ENCODE data around the gene NAXD. TPM values are rescaled to one million over a fixed set of nuclear protein-coding genes. Genes with fewer than 3 reads are reported as not detected.

NAXD gene
- total and polyA plus RNA-seq, 2 experiments from 2014 or later, result 16.9 to 18.5 TPM

DNA sequence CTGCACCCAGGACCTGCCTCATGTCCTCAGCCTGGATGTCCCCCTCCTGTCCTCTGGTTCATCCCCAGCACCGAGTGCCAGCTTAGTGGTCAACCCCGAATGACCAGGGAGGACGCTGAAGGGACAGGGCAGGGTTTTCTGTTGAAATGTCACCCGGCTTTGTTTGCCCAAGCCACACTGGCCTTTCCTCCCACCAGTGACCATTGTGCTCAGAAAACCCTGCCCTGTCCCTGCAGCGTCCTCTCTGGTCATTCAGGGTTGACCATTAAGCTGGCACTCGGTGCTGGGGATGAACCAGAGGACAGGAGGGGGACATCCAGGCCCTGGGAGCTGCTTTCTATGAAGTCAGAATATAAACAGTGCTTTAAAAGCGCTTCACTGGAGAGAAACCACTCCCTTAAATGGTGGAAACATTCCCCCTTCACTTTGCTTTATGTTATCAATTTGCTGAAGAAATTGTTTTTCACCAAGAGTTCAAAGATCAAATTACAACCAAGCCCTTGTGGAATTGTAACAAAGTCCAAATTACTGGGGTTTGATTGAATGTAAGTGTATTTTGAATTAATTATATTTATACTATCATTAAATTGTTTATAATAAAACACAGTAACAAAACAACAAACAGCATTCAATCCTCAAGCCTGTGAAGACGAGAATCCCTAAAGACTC, 69.2 kb downstream of the NAXD start (continued):
- TF ChIP-seq, protein P1, sequence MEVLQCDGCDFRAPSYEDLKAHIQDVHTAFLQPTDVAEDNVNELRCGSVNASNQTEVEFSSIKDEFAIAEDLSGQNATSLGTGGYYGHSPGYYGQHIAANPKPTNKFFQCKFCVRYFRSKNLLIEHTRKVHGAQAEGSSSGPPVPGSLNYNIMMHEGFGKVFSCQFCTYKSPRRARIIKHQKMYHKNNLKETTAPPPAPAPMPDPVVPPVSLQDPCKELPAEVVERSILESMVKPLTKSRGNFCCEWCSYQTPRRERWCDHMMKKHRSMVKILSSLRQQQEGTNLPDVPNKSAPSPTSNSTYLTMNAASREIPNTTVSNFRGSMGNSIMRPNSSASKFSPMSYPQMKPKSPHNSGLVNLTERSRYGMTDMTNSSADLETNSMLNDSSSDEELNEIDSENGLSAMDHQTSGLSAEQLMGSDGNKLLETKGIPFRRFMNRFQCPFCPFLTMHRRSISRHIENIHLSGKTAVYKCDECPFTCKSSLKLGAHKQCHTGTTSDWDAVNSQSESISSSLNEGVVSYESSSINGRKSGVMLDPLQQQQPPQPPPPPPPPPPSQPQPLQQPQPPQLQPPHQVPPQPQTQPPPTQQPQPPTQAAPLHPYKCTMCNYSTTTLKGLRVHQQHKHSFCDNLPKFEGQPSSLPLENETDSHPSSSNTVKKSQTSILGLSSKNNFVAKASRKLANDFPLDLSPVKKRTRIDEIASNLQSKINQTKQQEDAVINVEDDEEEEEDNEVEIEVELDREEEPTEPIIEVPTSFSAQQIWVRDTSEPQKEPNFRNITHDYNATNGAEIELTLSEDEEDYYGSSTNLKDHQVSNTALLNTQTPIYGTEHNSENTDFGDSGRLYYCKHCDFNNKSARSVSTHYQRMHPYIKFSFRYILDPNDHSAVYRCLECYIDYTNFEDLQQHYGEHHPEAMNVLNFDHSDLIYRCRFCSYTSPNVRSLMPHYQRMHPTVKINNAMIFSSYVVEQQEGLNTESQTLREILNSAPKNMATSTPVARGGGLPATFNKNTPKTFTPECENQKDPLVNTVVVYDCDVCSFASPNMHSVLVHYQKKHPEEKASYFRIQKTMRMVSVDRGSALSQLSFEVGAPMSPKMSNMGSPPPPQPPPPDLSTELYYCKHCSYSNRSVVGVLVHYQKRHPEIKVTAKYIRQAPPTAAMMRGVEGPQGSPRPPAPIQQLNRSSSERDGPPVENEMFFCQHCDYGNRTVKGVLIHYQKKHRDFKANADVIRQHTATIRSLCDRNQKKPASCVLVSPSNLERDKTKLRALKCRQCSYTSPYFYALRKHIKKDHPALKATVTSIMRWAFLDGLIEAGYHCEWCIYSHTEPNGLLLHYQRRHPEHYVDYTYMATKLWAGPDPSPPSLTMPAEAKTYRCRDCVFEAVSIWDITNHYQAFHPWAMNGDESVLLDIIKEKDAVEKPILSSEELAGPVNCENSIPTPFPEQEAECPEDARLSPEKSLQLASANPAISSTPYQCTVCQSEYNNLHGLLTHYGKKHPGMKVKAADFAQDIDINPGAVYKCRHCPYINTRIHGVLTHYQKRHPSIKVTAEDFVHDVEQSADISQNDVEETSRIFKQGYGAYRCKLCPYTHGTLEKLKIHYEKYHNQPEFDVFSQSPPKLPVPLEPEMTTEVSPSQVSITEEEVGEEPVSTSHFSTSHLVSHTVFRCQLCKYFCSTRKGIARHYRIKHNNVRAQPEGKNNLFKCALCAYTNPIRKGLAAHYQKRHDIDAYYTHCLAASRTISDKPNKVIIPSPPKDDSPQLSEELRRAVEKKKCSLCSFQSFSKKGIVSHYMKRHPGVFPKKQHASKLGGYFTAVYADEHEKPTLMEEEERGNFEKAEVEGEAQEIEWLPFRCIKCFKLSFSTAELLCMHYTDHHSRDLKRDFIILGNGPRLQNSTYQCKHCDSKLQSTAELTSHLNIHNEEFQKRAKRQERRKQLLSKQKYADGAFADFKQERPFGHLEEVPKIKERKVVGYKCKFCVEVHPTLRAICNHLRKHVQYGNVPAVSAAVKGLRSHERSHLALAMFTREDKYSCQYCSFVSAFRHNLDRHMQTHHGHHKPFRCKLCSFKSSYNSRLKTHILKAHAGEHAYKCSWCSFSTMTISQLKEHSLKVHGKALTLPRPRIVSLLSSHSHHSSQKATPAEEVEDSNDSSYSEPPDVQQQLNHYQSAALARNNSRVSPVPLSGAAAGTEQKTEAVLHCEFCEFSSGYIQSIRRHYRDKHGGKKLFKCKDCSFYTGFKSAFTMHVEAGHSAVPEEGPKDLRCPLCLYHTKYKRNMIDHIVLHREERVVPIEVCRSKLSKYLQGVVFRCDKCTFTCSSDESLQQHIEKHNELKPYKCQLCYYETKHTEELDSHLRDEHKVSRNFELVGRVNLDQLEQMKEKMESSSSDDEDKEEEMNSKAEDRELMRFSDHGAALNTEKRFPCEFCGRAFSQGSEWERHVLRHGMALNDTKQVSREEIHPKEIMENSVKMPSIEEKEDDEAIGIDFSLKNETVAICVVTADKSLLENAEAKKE (CRISPR knock-in tag; IDR thresholded peaks at IDR 0.05), result no peak
- TF ChIP-seq NANOG (IDR thresholded peaks at IDR 0.05; ENCODE audit: borderline replicate concordance), result no peak

DNA sequence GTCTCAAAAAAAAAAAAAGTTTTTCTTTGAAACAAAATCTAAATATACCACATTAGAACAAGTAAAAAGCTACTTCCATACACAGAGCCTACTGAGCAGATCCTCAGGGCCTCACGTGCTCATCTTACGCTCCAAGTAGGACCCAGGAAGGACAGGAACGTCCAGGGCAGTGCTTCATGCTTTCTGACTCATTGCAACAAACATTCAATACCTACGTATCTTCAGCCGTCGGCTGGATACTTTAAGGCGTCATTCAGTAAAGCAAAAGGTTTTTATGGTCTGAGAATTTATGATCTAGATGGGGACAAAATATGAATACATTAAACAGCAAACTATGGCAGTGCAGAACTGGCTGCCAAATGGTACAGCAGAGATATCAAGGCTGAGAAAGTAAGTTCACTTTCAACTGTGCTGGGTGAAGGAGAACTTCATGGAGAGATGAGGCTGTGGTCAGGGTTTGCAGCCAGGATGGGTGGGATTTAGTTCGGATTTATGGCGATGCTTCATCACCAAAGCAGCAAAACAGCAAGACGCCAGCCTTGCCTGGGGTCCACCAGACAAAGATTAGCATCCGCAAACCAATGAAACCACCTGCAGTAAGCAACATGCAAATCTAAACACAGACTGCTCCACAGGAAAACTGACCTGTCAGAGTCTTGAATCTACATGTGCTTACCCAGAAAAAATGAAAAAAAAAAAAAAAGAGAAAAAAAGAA, 70.1 kb downstream of the NAXD start:
- no peaks in the 10 kb centered on the region for H3K27me3 ChIP-seq (ENCODE audit: insufficient read depth)
- no peaks in the 10 kb centered on the region for H3K79me2 ChIP-seq (replicated peaks; ENCODE audit: insufficient read depth)
- Mint-ChIP-seq H3K27ac (no peak overlapping the region), H3K36me3 (ENCODE audit: low read depth) (peaks cover 38% of the 10 kb centered on the region), H3K9me3 (no peaks in the 10 kb centered on the region), H3K4me1 (no peaks in the 10 kb centered on the region), H3K27me3 (ENCODE audit: insufficient read depth, low read depth, poor library complexity) (peaks cover 6% of the 10 kb centered on the region), H3K4me3 (no peak overlapping the region)
- H3K9me2 ChIP-seq (ENCODE audit: insufficient read depth), result no peaks in the 10 kb centered on the region
- H2AFZ ChIP-seq, result no peak overlapping the region
- H3K4me1 ChIP-seq (ENCODE audit: insufficient read depth), result no peaks in the 10 kb centered on the region
- H3F3A ChIP-seq (replicated peaks; ENCODE audit: low read depth), result no peaks in the 10 kb centered on the region
- peaks cover 23% of the 10 kb centered on the region; the same call in 1 of the 2 replicates for H3K36me3 ChIP-seq (ENCODE audit: insufficient read depth)
- H3K27ac ChIP-seq (ENCODE audit: low read depth), result no peak overlapping the region
- no peaks in the 10 kb centered on the region; the same call in none of the 2 replicates for H4K20me1 ChIP-seq (replicated peaks; ENCODE audit: insufficient read depth)
- DNase-seq (ENCODE audit: low spot score) (no peak), ATAC-seq (no peak)
- no peak overlapping the region for H3K4me3 ChIP-seq
- H3K4me2 ChIP-seq, result no peak overlapping the region
- TF ChIP-seq, protein P2, sequence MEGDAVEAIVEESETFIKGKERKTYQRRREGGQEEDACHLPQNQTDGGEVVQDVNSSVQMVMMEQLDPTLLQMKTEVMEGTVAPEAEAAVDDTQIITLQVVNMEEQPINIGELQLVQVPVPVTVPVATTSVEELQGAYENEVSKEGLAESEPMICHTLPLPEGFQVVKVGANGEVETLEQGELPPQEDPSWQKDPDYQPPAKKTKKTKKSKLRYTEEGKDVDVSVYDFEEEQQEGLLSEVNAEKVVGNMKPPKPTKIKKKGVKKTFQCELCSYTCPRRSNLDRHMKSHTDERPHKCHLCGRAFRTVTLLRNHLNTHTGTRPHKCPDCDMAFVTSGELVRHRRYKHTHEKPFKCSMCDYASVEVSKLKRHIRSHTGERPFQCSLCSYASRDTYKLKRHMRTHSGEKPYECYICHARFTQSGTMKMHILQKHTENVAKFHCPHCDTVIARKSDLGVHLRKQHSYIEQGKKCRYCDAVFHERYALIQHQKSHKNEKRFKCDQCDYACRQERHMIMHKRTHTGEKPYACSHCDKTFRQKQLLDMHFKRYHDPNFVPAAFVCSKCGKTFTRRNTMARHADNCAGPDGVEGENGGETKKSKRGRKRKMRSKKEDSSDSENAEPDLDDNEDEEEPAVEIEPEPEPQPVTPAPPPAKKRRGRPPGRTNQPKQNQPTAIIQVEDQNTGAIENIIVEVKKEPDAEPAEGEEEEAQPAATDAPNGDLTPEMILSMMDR (conservative IDR thresholded peaks at IDR 0.05; ENCODE audit: low read depth in 2 of 2), result no peak
- TF ChIP-seq ZNF114 (CRISPR knock-in tag; IDR thresholded peaks at IDR 0.05) (no peak), JUNB (IDR thresholded peaks at IDR 0.05; ENCODE audit: unreplicated experiment) (no peak), CREB1 (CRISPR knock-in tag; IDR thresholded peaks at IDR 0.05; ENCODE audit: low read depth) (no peak), EZH2phosphoT487 (IDR thresholded peaks at IDR 0.05; ENCODE audit: unreplicated experiment) (no peak)
- TF ChIP-seq, protein P3, sequence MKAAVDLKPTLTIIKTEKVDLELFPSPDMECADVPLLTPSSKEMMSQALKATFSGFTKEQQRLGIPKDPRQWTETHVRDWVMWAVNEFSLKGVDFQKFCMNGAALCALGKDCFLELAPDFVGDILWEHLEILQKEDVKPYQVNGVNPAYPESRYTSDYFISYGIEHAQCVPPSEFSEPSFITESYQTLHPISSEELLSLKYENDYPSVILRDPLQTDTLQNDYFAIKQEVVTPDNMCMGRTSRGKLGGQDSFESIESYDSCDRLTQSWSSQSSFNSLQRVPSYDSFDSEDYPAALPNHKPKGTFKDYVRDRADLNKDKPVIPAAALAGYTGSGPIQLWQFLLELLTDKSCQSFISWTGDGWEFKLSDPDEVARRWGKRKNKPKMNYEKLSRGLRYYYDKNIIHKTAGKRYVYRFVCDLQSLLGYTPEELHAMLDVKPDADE (IDR thresholded peaks at IDR 0.05), result no peak
- TF ChIP-seq, protein P4, sequence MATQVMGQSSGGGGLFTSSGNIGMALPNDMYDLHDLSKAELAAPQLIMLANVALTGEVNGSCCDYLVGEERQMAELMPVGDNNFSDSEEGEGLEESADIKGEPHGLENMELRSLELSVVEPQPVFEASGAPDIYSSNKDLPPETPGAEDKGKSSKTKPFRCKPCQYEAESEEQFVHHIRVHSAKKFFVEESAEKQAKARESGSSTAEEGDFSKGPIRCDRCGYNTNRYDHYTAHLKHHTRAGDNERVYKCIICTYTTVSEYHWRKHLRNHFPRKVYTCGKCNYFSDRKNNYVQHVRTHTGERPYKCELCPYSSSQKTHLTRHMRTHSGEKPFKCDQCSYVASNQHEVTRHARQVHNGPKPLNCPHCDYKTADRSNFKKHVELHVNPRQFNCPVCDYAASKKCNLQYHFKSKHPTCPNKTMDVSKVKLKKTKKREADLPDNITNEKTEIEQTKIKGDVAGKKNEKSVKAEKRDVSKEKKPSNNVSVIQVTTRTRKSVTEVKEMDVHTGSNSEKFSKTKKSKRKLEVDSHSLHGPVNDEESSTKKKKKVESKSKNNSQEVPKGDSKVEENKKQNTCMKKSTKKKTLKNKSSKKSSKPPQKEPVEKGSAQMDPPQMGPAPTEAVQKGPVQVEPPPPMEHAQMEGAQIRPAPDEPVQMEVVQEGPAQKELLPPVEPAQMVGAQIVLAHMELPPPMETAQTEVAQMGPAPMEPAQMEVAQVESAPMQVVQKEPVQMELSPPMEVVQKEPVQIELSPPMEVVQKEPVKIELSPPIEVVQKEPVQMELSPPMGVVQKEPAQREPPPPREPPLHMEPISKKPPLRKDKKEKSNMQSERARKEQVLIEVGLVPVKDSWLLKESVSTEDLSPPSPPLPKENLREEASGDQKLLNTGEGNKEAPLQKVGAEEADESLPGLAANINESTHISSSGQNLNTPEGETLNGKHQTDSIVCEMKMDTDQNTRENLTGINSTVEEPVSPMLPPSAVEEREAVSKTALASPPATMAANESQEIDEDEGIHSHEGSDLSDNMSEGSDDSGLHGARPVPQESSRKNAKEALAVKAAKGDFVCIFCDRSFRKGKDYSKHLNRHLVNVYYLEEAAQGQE (IDR thresholded peaks at IDR 0.05; ENCODE audit: unreplicated experiment), result no peak

Measured in GM23338 (cell line).